Osteoblast (primary cell): ENCODE measurements around the gene EEF1A2. TPM values are rescaled to one million over a fixed set of nuclear protein-coding genes. Genes with fewer than 3 reads are reported as not detected.

Source experiments
- DNase-seq: peaks from one replicate; pipeline ENCODE4 v3.0.0; 2011; ENCODE audit warnings: low spot score, mixed read lengths; ENCODE audit not compliant: insufficient read length; ENCODE audit errors: missing footprints
- H2AFZ ChIP-seq: 2 replicates; pipeline ENCODE4 v1.6.0; 2011; ENCODE audit warnings: mild to moderate bottlenecking, low read length
- H3K27ac ChIP-seq: 2 replicates; pipeline ENCODE4 v1.5.1; 2011; ENCODE audit warnings: mild to moderate bottlenecking, low read depth, low read length, moderate library complexity
- H3K27me3 ChIP-seq: 2 replicates; pipeline ENCODE4 v1.6.0; 2012; ENCODE audit warnings: mild to moderate bottlenecking, control low read depth, inconsistent platforms, low read length, moderate library complexity; ENCODE audit not compliant: insufficient read depth
- H3K36me3 ChIP-seq: 2 replicates; pipeline ENCODE4 v1.5.1; 2011; ENCODE audit warnings: mild to moderate bottlenecking, low read length, control low read depth, moderate library complexity; ENCODE audit not compliant: insufficient read depth
- H3K4me1 ChIP-seq: 2 replicates; pipeline ENCODE4 v1.5.1; 2011; ENCODE audit warnings: mild to moderate bottlenecking, low read length, control low read depth, moderate library complexity; ENCODE audit not compliant: insufficient read depth
- H3K4me2 ChIP-seq: 2 replicates; pipeline ENCODE4 v1.6.0; 2011; ENCODE audit warnings: mild to moderate bottlenecking, low read length; ENCODE audit not compliant: insufficient read depth
- H3K4me3 ChIP-seq: fragments of 200-600 bp; sonication (generic); 3 replicates; pipeline ENCODE4 v1.5.1; 2012; ENCODE audit warnings: mild to moderate bottlenecking, low read length, inconsistent platforms; ENCODE audit not compliant: insufficient read depth
- H3K79me2 ChIP-seq: 2 replicates; pipeline ENCODE4 v1.6.0; 2012; ENCODE audit warnings: mild to moderate bottlenecking, low read length, control low read depth, inconsistent platforms; ENCODE audit not compliant: insufficient read depth
- H3K9me3 ChIP-seq: 2 replicates; pipeline ENCODE4 v1.5.1; 2011; ENCODE audit warnings: low read depth, low read length, control low read depth
- H4K20me1 ChIP-seq: 2 replicates; pipeline ENCODE4 v1.6.0; 2012; ENCODE audit warnings: mild to moderate bottlenecking, low read length, control low read depth; ENCODE audit not compliant: insufficient read depth
- total RNA-seq: library from RNA; depleted of rRNA; stranded (reverse); fragments of >200 nt; gene quantifications from 2 replicates; pipeline ENCODE4 v1.2.3, GENCODE V29; 2012
- TF ChIP-seq, protein P1 (sequence below): IDR thresholded peaks from 2 replicates; pipeline ENCODE4 v1.5.1; 2011; ENCODE audit warnings: mild to moderate bottlenecking, low read depth, low read length, moderate library complexity; ENCODE audit errors: extremely low read depth

EEF1A2 gene
- total RNA-seq, 1 donor = not detected

DNA sequence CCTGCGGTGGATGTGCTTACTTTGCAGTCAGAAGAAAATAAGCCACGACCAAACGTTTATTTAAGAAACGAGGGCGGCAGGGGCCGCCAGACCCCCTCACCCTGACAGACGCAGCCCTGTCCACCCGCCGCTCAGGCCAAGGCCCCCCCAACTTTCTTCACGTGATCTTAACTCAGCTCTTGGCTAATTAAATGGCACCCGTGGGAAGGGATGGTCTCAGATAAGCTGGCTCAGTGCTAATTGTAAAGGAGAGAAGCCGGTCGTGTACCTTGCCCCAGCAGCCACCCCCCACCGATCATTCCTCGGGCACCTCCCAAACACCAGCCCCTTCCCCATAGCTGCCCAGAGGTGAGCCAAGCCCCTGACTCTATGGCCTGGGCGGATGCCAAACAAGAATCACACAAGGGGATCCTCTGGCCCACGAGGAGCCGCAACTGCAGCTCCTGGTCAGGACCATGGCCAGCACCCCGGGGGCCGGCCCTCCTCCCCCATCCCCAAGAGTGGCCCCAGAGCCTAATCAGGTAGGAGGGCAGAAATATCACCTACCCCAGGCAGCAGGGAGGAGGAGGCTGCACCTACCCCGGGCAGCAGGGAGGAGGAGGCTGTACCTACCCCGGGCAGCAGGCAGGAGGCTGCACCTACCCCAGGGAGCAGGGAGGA, 37.6 kb downstream of the EEF1A2 start:
- Histone ChIP-seq H3K36me3 (no peaks in the 10 kb centered on the region), H4K20me1 (no peaks in the 10 kb centered on the region), H3K4me2 (no peak overlapping the region), H3K79me2 (no peaks in the 10 kb centered on the region), H2AFZ (no peak overlapping the region), H3K4me1 (no peaks in the 10 kb centered on the region), H3K27me3 (peaks cover 21% of the 10 kb centered on the region), H3K4me3 (no peak overlapping the region), H3K27ac (no peak overlapping the region), H3K9me3 (no peaks in the 10 kb centered on the region)
- peak; percentile 97 for DNase-seq
- TF ChIP-seq, protein P1, sequence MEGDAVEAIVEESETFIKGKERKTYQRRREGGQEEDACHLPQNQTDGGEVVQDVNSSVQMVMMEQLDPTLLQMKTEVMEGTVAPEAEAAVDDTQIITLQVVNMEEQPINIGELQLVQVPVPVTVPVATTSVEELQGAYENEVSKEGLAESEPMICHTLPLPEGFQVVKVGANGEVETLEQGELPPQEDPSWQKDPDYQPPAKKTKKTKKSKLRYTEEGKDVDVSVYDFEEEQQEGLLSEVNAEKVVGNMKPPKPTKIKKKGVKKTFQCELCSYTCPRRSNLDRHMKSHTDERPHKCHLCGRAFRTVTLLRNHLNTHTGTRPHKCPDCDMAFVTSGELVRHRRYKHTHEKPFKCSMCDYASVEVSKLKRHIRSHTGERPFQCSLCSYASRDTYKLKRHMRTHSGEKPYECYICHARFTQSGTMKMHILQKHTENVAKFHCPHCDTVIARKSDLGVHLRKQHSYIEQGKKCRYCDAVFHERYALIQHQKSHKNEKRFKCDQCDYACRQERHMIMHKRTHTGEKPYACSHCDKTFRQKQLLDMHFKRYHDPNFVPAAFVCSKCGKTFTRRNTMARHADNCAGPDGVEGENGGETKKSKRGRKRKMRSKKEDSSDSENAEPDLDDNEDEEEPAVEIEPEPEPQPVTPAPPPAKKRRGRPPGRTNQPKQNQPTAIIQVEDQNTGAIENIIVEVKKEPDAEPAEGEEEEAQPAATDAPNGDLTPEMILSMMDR = no peak

DNA sequence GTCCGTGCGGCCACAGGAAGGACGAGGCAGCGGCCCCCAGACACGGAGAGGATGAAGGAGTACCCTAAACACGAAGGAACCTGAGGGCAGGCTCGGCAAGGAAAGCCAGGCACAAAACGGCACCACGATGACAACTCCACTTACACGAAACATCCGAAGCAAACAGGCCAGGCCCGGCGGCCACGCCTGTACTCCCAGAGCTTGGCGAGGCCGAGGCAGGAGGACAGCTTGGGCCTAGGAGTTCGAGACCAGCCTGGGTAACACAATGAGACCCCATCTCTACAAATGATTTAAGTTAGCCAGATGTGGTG, 39.9 kb downstream of the EEF1A2 start:
- Histone ChIP-seq H3K79me2 (no peaks in the 10 kb centered on the region), H3K27ac (no peak overlapping the region), H3K36me3 (no peaks in the 10 kb centered on the region), H3K27me3 (peaks cover 23% of the 10 kb centered on the region), H3K4me1 (no peaks in the 10 kb centered on the region), H3K4me3 (no peak overlapping the region), H3K4me2 (no peak overlapping the region), H2AFZ (no peak overlapping the region), H3K9me3 (no peaks in the 10 kb centered on the region), H4K20me1 (no peaks in the 10 kb centered on the region)
- TF ChIP-seq, protein P1 = no peak
- DNase-seq = no peak

DNA sequence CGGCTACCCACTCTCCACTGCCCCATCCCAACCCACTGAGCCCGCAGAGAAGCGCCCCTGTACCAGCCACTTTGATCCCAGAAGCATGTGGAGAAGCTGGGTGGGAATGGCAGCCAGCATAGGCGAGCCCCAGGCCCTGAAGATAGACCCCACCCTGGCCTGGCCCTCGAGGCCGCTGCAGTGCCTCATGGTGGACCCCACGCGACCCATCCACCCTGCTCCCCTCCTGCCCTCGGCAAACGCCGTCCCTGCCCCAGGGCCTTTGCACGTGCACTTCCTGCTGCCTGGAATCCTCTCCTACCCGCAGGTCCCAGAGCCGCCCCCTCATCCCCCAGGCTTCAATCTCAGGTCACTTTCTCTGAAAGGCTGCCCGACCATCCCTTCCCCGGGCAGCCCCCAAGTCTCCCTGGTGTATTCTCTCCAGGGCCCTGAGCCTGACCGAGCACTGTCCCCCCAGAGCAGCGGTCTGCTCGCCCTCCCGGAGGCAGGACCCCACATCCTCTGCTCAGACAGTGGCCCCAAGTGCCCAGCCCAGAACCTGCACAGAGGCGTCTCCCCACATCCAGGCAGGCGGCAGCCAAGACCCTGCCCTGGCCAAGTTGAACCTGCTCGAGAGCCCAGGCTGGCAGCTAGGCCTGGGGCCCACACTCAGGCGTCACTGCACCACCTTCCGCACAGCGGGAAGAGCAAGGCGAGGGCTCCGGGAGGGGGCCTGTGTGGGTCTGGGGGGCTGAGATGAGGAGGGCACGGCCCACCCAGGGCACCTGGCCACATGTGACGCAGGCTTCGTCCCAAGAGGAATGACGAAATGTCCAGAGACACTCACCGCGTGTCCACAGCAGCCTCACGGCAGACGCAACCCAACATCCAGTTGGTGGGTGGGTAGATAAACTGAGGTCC, 40.5 kb downstream of the EEF1A2 start:
- no peak for DNase-seq
- H3K79me2 ChIP-seq = no peaks in the 10 kb centered on the region
- TF ChIP-seq, protein P1 = no peak
- no peaks in the 10 kb centered on the region for H3K9me3 ChIP-seq
- H2AFZ ChIP-seq = no peak overlapping the region
- no peaks in the 10 kb centered on the region for H4K20me1 ChIP-seq
- no peak overlapping the region for H3K4me2 ChIP-seq
- H3K4me1 ChIP-seq = no peaks in the 10 kb centered on the region
- no peak overlapping the region for H3K4me3 ChIP-seq
- H3K36me3 ChIP-seq = no peaks in the 10 kb centered on the region
- peaks cover 28% of the 10 kb centered on the region for H3K27me3 ChIP-seq
- H3K27ac ChIP-seq = no peak overlapping the region

- Histone ChIP-seq H3K4me2 (no peak overlapping the region), H3K9me3 (no peaks in the 10 kb centered on the region), H2AFZ (no peak overlapping the region), H4K20me1 (no peaks in the 10 kb centered on the region), H3K36me3 (no peaks in the 10 kb centered on the region), H3K27ac (no peak overlapping the region), H3K27me3 (peaks cover 26% of the 10 kb centered on the region), H3K4me1 (no peaks in the 10 kb centered on the region), H3K4me3 (no peak overlapping the region), H3K79me2 (no peaks in the 10 kb centered on the region)
- DNase-seq = peak; percentile 97
- TF ChIP-seq, protein P1 = no peak
Measured at GRCh38 chr20:63457737-63458136, 41.1 kb downstream of the EEF1A2 start.
